D721Med (cell line): ENCODE measurements around the gene FBLN2.

ENCODE experiments used
- DNase-seq: peaks from one replicate; pipeline ENCODE4 v3.0.0; 2011; ENCODE audit warnings: low spot score; ENCODE audit not compliant: insufficient read length
- FAIRE-seq: peaks from 2 replicates; lab custom pipeline; 2011; peaks lifted over from hg19 to GRCh38; lab: Jason Lieb, UNC
- CTCF ChIP-seq: IDR thresholded peaks from 2 replicates; pipeline ENCODE4 v1.5.1; 2012; ENCODE audit warnings: mild to moderate bottlenecking, control low read depth; ENCODE audit not compliant: insufficient read depth; ENCODE audit errors: missing control alignments

FBLN2 gene

GRCh38 chr3:13528217-13528867, 20.6 kb upstream of the FBLN2 start:
- no peak for FAIRE-seq
- TF ChIP-seq CTCF: no peak
- DNase-seq: no peak

- DNase-seq (no peak), FAIRE-seq (no peak)
- no peak for TF ChIP-seq CTCF
These were observed 19.5 kb upstream of the FBLN2 start for GRCh38 chr3:13529196-13530112.

GRCh38 chr3:13530241-13531009, 18.5 kb upstream of the FBLN2 start:
- no peak for FAIRE-seq
- no peak for DNase-seq
- TF ChIP-seq CTCF: no peak

- no peak for DNase-seq
- FAIRE-seq: no peak
- TF ChIP-seq CTCF: no peak
These were observed 16.8 kb upstream of the FBLN2 start for GRCh38 chr3:13532085-13532484.

- FAIRE-seq (no peak), DNase-seq (no peak)
- TF ChIP-seq CTCF: no peak
These were observed 16.3 kb upstream of the FBLN2 start for GRCh38 chr3:13532631-13533030.

GRCh38 chr3:13533885-13534301, 15.0 kb upstream of the FBLN2 start:
- no peak for TF ChIP-seq CTCF
- FAIRE-seq (no peak), DNase-seq (no peak)
